Endothelial cell of umbilical vein (primary cell): ENCODE results near the gene NR6A1. TPM values are rescaled to one million over a fixed set of nuclear protein-coding genes. Genes with fewer than 3 reads are reported as not detected.

Experiments used
- BruUV-seq: library from RNA; stranded (reverse); fragments of 400-500 nt; replicated peaks from 2 replicates; lab custom pipeline; 2021; lab: Mats Ljungman, UMichigan
- CTCF ChIA-PET: fragments of 300-600, 350-600 bp; sonication (Branson Sonifier 250); formaldehyde crosslinking; loops from one replicate; lab custom pipeline; 2021; ENCODE audit warnings: antibody characterized with exemption, inconsistent platforms; lab: Charles Lee
- POLR2A ChIA-PET: fragments of 300-600, 350-600 bp; sonication (Branson Sonifier 250); formaldehyde crosslinking; loops from one replicate; lab custom pipeline; 2021; ENCODE audit warnings: antibody characterized with exemption, inconsistent platforms; lab: Charles Lee
- DNase-seq: peaks from one replicate; pipeline ENCODE4 v3.0.0-alpha.2; 2011; ENCODE audit warnings: low read depth, low spot score
- FAIRE-seq: peaks from 2 replicates; lab custom pipeline; 2011; peaks lifted over from hg19 to GRCh38; lab: Jason Lieb, UNC
- H2AFZ ChIP-seq: 2 replicates; pipeline ENCODE4 v1.6.0; 2012; ENCODE audit warnings: low read depth, low read length, control low read depth, inconsistent platforms
- H3K27ac ChIP-seq: 2 replicates; pipeline ENCODE4 v1.5.1; 2011; ENCODE audit warnings: low read depth, mild to moderate bottlenecking, control low read depth, low read length, moderate library complexity; ENCODE audit not compliant: insufficient read depth
- H3K27me3 ChIP-seq, 2 experiments: 2 replicates each; pipeline versions ENCODE4 v1.6.0 to v1.6.1; 2011; ENCODE audit warnings: low read length in 2 of 2, mixed read lengths in 1 of 2; ENCODE audit not compliant: control insufficient read depth in 2 of 2, insufficient read depth in 2 of 2
- H3K36me3 ChIP-seq, 2 experiments: 2 replicates in 1 of 2; 3 replicates in 1 of 2; pipeline ENCODE4 v1.5.1; 2011; ENCODE audit warnings: low read length in 2 of 2, mild to moderate bottlenecking in 1 of 2, moderate library complexity in 1 of 2; ENCODE audit not compliant: control insufficient read depth in 2 of 2, insufficient read depth in 2 of 2; ENCODE audit errors: extremely low read depth in 1 of 2
- H3K4me1 ChIP-seq: 3 replicates; pipeline ENCODE4 v1.5.1; 2011; ENCODE audit warnings: mild to moderate bottlenecking, low read length; ENCODE audit not compliant: control insufficient read depth, insufficient read depth; ENCODE audit errors: extremely low read depth
- H3K4me2 ChIP-seq: 2 replicates; pipeline ENCODE4 v1.6.1; 2011; ENCODE audit warnings: low read length, control low read depth, mixed read lengths; ENCODE audit not compliant: insufficient read depth
- H3K4me3 ChIP-seq, 3 experiments: fragments of 200-600 bp in 1 of 3; sonication (generic), shearing (Covaris generic) in 1 of 3; replicated peaks in 1 of 3; 2 replicates each; pipeline ENCODE4 v1.5.1; 2011 to 2016; ENCODE audit warnings: control low read depth in 3 of 3, low read length in 3 of 3, mild to moderate bottlenecking in 2 of 3, inconsistent platforms in 1 of 3, low read depth in 1 of 3, moderate library complexity in 1 of 3; ENCODE audit not compliant: insufficient read depth in 1 of 3
- H3K79me2 ChIP-seq: 2 replicates; pipeline ENCODE4 v1.6.0; 2012; ENCODE audit warnings: low read length, inconsistent platforms; ENCODE audit not compliant: control insufficient read depth, insufficient read depth
- H3K9ac ChIP-seq: replicated peaks from 2 replicates; pipeline ENCODE3; 2011; ENCODE audit warnings: low read length, control low read depth; ENCODE audit not compliant: insufficient read depth; ENCODE audit errors: extremely low read depth
- H3K9me1 ChIP-seq: replicated peaks from 3 replicates; pipeline ENCODE4 v1.6.0; 2011; ENCODE audit warnings: mild to moderate bottlenecking, low read length; ENCODE audit not compliant: control insufficient read depth, insufficient read depth; ENCODE audit errors: extremely low read depth
- H3K9me3 ChIP-seq: replicated peaks from 2 replicates; pipeline ENCODE4 v1.5.1; 2012; ENCODE audit warnings: low read length, inconsistent platforms; ENCODE audit not compliant: control insufficient read depth, insufficient read depth
- H4K20me1 ChIP-seq: replicated peaks from 2 replicates; pipeline ENCODE3; 2011; ENCODE audit warnings: mild to moderate bottlenecking, low read length; ENCODE audit not compliant: control insufficient read depth, insufficient read depth; ENCODE audit errors: extremely low read depth
- EZH2 ChIP-seq: IDR thresholded peaks from 2 replicates; pipeline ENCODE4 v1.6.1; 2012; ENCODE audit warnings: borderline replicate concordance, low read depth, mild to moderate bottlenecking, moderate library complexity, low read length, inconsistent platforms; ENCODE audit not compliant: severe bottlenecking
- FOS ChIP-seq: IDR thresholded peaks from 2 replicates; pipeline ENCODE4 v1.6.1; 2011; ENCODE audit warnings: mild to moderate bottlenecking, low read length, moderate library complexity, borderline replicate concordance; ENCODE audit not compliant: insufficient read depth
- GATA2 ChIP-seq: IDR thresholded peaks from 2 replicates; pipeline ENCODE4 v1.7.0; 2011; ENCODE audit warnings: low read depth, mild to moderate bottlenecking, moderate library complexity, mixed read lengths, low read length; ENCODE audit not compliant: insufficient read length, insufficient read depth
- JUN ChIP-seq: IDR thresholded peaks from 2 replicates; pipeline ENCODE4 v1.6.1; 2011; ENCODE audit warnings: borderline replicate concordance, low read depth; ENCODE audit not compliant: insufficient read length, insufficient read depth
- MYC ChIP-seq: IDR thresholded peaks from one replicate; pipeline ENCODE4 v1.6.1; 2011; ENCODE audit warnings: mild to moderate bottlenecking, low read depth, low read length
- POLR2A ChIP-seq: IDR thresholded peaks from 2 replicates; pipeline ENCODE4 v1.6.1; 2012; ENCODE audit warnings: low read depth, mild to moderate bottlenecking, control low read depth, low read length
- POLR2AphosphoS5 ChIP-seq: IDR thresholded peaks from 2 replicates; pipeline ENCODE4 v1.6.1; 2012; ENCODE audit warnings: low read depth, mild to moderate bottlenecking, control low read depth, low read length, moderate library complexity; ENCODE audit not compliant: insufficient read depth
- dilution Hi-C: fragments of 300-500 bp; cut with MboI; formaldehyde crosslinking; loops from one replicate; pipeline ENCODE4 v1.15.0; 2019; ENCODE audit warnings: low sequenced_read_pairs; ENCODE audit not compliant: extremely low pct_ligation_motif_present
- intact Hi-C: fragments of 100-400 bp; cut with micrococcal nuclease; formaldehyde crosslinking; loops from one replicate; pipeline ENCODE4 v1.10.0; 2022
- polyA plus RNA-seq, 4 experiments: library from polyadenylated mRNA; depleted of rRNA in 3 of 4; stranded (reverse) in 3 of 4; unstranded in 1 of 4; fragments of >200 nt; gene quantifications; 2 replicates each; pipeline versions ENCODE4 v1.2.1 to v1.2.3, GENCODE V29; 2011 to 2012; ENCODE audit warnings: missing spikeins in 1 of 4
- total RNA-seq: library from RNA; stranded (reverse); gene quantifications from 2 replicates; pipeline ENCODE4 v1.2.3, GENCODE V29; 2021
- TF ChIP-seq, protein P1 (sequence below), 2 donors: IDR thresholded peaks; 1 replicate in 1 of 2; 2 replicates in 1 of 2; pipeline ENCODE4 v1.5.1; 2011; ENCODE audit warnings: low read length in 2 of 2, mild to moderate bottlenecking in 2 of 2, moderate library complexity in 2 of 2, control low read depth in 1 of 2, inconsistent platforms in 1 of 2, low read depth in 1 of 2; ENCODE audit not compliant: insufficient read depth in 1 of 2; ENCODE audit errors: extremely low read depth in 1 of 2
- TF ChIP-seq, protein P2 (sequence below): IDR thresholded peaks from 2 replicates; pipeline ENCODE4 v1.6.1; 2011; ENCODE audit not compliant: insufficient read depth, insufficient read length

NR6A1 gene
- total and polyA plus RNA-seq, 2 donors (not counting 3 experiments of a cell fraction or from before 2014, with no cell fraction given), result 0.17 to 1.2 TPM

DNA sequence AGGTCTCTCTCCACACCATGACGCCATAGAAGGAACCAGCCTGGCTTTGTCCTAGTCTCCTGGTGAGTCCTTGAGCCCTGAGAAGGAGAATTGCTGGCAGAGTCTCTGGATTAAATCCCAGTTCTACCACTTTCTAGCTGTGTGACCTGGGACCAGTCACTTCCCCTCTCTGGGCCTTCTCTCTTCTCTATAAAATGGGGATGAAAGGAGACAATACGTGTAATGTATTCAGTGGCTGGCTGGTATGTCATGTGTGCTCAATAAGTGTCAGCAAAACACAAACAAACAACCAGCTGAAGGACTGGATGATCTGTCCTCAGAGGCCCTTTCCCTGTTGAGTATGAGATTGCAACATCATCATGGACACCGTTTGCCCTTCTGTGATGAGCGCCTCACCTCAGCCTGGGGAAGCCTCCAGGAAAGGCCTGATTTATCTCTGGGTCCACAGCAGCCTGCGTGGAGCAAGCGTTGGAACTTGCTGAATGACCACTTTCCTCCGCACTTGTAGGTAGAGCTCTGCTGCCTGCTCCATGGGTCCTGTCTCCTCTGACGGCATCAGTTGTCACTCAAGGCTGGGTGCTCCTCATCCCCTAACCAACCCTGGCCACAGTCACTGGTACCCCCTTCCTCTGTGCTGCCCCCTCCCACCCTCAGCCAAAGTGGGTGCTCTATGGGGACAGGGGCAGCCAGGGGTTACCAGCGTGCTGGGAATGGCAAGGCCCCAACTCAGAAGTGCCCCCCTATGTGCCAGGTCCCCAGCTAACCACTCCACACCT is 260.3 kb downstream of the NR6A1 start:
- FAIRE-seq (no peak), DNase-seq (no peak)
- intact Hi-C loops (no loop called here), dilution Hi-C loops (no loop called here)
- Histone ChIP-seq H3K79me2 (no peaks in the 10 kb centered on the region), H4K20me1 (no peaks in the 10 kb centered on the region), H3K4me1 (no peaks in the 10 kb centered on the region), H3K36me3 (no peaks in the 10 kb centered on the region), H3K27me3 (peaks cover 3 to 5% of the 10 kb centered on the region in 2 experiments), H3K9me3 (no peaks in the 10 kb centered on the region), H3K9ac (no peak overlapping the region), H3K4me2 (no peak overlapping the region), H2AFZ (no peak overlapping the region), H3K27ac (no peak overlapping the region), H3K4me3 (no peak overlapping the region), H3K9me1 (no peaks in the 10 kb centered on the region)
- ChIA-PET CTCF (no interaction called here), POLR2A (no interaction called here)
- no TSS peak for BruUV-seq
- TF ChIP-seq POLR2AphosphoS5, result no peak
- TF ChIP-seq, protein P1, sequence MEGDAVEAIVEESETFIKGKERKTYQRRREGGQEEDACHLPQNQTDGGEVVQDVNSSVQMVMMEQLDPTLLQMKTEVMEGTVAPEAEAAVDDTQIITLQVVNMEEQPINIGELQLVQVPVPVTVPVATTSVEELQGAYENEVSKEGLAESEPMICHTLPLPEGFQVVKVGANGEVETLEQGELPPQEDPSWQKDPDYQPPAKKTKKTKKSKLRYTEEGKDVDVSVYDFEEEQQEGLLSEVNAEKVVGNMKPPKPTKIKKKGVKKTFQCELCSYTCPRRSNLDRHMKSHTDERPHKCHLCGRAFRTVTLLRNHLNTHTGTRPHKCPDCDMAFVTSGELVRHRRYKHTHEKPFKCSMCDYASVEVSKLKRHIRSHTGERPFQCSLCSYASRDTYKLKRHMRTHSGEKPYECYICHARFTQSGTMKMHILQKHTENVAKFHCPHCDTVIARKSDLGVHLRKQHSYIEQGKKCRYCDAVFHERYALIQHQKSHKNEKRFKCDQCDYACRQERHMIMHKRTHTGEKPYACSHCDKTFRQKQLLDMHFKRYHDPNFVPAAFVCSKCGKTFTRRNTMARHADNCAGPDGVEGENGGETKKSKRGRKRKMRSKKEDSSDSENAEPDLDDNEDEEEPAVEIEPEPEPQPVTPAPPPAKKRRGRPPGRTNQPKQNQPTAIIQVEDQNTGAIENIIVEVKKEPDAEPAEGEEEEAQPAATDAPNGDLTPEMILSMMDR (IDR thresholded peaks at IDR 0.05; ENCODE audit: extremely low read depth in 1 of 2, insufficient read depth in 1 of 2, low read depth in 1 of 2, low read length in 2 of 2), result no peak
- TF ChIP-seq JUN, result no peak
- no peak for TF ChIP-seq FOS
- no peak for TF ChIP-seq GATA2
- TF ChIP-seq MYC, result no peak
- no peak for TF ChIP-seq POLR2A
- no peak for TF ChIP-seq EZH2
- TF ChIP-seq, protein P2, sequence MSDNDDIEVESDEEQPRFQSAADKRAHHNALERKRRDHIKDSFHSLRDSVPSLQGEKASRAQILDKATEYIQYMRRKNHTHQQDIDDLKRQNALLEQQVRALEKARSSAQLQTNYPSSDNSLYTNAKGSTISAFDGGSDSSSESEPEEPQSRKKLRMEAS, result no peak
